ENCODE measurements around the gene DNAJC10. TPM values are rescaled to one million over a fixed set of nuclear protein-coding genes. Genes with fewer than 3 reads are reported as not detected.
"Not testable (repeated sequence)": the region's sequence is repeated elsewhere in the genome, so short reads cannot be mapped to it uniquely, and the experiment has no call there.

DNAJC10 gene
- total RNA-seq, 1 donor from 2014 or later, result 68.2 TPM

GRCh38 chr2:182733572-182733971 is 17.5 kb downstream of the DNAJC10 start:
- Mint-ChIP-seq H3K27ac (no peak overlapping the region), H3K9me3 (no peaks in the 10 kb centered on the region), H3K4me1 (peaks cover 4% of the 10 kb centered on the region), H3K36me3 (ENCODE audit: low read depth) (peaks cover 47% of the 10 kb centered on the region), H3K27me3 (no peaks in the 10 kb centered on the region), H3K4me3 (no peak overlapping the region)
- no peak for DNase-seq
- intact Hi-C loops (cut with micrococcal nuclease), result no loop called here

- H3K9me3 Mint-ChIP-seq; H3K27ac Mint-ChIP-seq; H3K4me1 Mint-ChIP-seq; intact Hi-C loops (cut with micrococcal nuclease); DNase-seq; H3K4me3 Mint-ChIP-seq; H3K27me3 Mint-ChIP-seq: not testable (repeated sequence)
- H3K36me3 Mint-ChIP-seq (ENCODE audit: low read depth), result peaks cover 37% of the 10 kb centered on the region
These were observed 20.8 kb downstream of the DNAJC10 start for GRCh38 chr2:182736856-182737255.

- no peak for DNase-seq
- no peaks in the 10 kb centered on the region for H3K9me3 Mint-ChIP-seq
- peaks cover 6% of the 10 kb centered on the region for H3K4me1 Mint-ChIP-seq
- H3K36me3 Mint-ChIP-seq (ENCODE audit: low read depth), result peaks cover 57% of the 10 kb centered on the region
- intact Hi-C loops (cut with micrococcal nuclease), result no loop called here
- H3K27ac Mint-ChIP-seq, result no peak overlapping the region
- H3K27me3 Mint-ChIP-seq, result no peaks in the 10 kb centered on the region
- no peak overlapping the region for H3K4me3 Mint-ChIP-seq
These were observed 24.6 kb downstream of the DNAJC10 start for GRCh38 chr2:182740701-182741100.

GRCh38 chr2:182741620-182742019 is 25.6 kb downstream of the DNAJC10 start:
- no peak overlapping the region for H3K27ac Mint-ChIP-seq
- no peaks in the 10 kb centered on the region for H3K27me3 Mint-ChIP-seq
- intact Hi-C loops (cut with micrococcal nuclease), result no loop called here
- peaks cover 65% of the 10 kb centered on the region for H3K36me3 Mint-ChIP-seq (ENCODE audit: low read depth)
- no peak for DNase-seq
- H3K9me3 Mint-ChIP-seq, result no peaks in the 10 kb centered on the region
- peaks cover 6% of the 10 kb centered on the region for H3K4me1 Mint-ChIP-seq
- H3K4me3 Mint-ChIP-seq, result no peak overlapping the region

- peaks cover 6% of the 10 kb centered on the region for H3K4me1 Mint-ChIP-seq
- H3K27ac Mint-ChIP-seq, result no peak overlapping the region
- H3K36me3 Mint-ChIP-seq (ENCODE audit: low read depth), result peaks cover 57% of the 10 kb centered on the region
These were observed 28.4 kb downstream of the DNAJC10 start for GRCh38 chr2:182744490-182744889.

GRCh38 chr2:182745061-182745460 is 29.0 kb downstream of the DNAJC10 start:
- Mint-ChIP-seq H3K4me3 (no peak overlapping the region), H3K4me1 (peaks cover 6% of the 10 kb centered on the region), H3K36me3 (ENCODE audit: low read depth) (peaks cover 62% of the 10 kb centered on the region), H3K9me3 (peaks cover 9% of the 10 kb centered on the region), H3K27ac (no peak overlapping the region), H3K27me3 (no peaks in the 10 kb centered on the region)
- no peak for DNase-seq
- intact Hi-C loops (cut with micrococcal nuclease), result no loop called here

More at GRCh38 chr2:182744490-182744889, 28.4 kb downstream of the DNAJC10 start:
- Mint-ChIP-seq H3K27me3 (no peaks in the 10 kb centered on the region), H3K4me3 (no peak overlapping the region), H3K9me3 (peaks cover 5% of the 10 kb centered on the region)
- no peak for DNase-seq
- intact Hi-C loops (cut with micrococcal nuclease), result no loop called here

GRCh38 chr2:182745894-182746293 is 29.8 kb downstream of the DNAJC10 start:
- H3K4me1 Mint-ChIP-seq; H3K4me3 Mint-ChIP-seq; intact Hi-C loops (cut with micrococcal nuclease); H3K27me3 Mint-ChIP-seq; DNase-seq; H3K27ac Mint-ChIP-seq: not testable (repeated sequence)
- Mint-ChIP-seq H3K9me3 (peaks cover 11% of the 10 kb centered on the region), H3K36me3 (ENCODE audit: low read depth) (peaks cover 68% of the 10 kb centered on the region)

GRCh38 chr2:182754231-182754630 is 38.2 kb downstream of the DNAJC10 start:
- H3K27ac Mint-ChIP-seq, result no peak overlapping the region
- no peaks in the 10 kb centered on the region for H3K4me1 Mint-ChIP-seq
- intact Hi-C loops (cut with micrococcal nuclease), result no loop called here
- no peak overlapping the region for H3K4me3 Mint-ChIP-seq
- peaks cover 6% of the 10 kb centered on the region for H3K9me3 Mint-ChIP-seq
- H3K36me3 Mint-ChIP-seq (ENCODE audit: low read depth), result peaks cover 44% of the 10 kb centered on the region
- no peak for DNase-seq
- H3K27me3 Mint-ChIP-seq, result no peaks in the 10 kb centered on the region

GRCh38 chr2:182758379-182758778 is 42.3 kb downstream of the DNAJC10 start:
- peaks cover 7% of the 10 kb centered on the region for H3K4me1 Mint-ChIP-seq
- intact Hi-C loops (cut with micrococcal nuclease), result no loop called here
- peaks cover 45% of the 10 kb centered on the region for H3K36me3 Mint-ChIP-seq (ENCODE audit: low read depth)
- H3K27ac Mint-ChIP-seq, result no peak overlapping the region
- no peak overlapping the region for H3K4me3 Mint-ChIP-seq
- no peak for DNase-seq
- H3K27me3 Mint-ChIP-seq, result no peaks in the 10 kb centered on the region
- H3K9me3 Mint-ChIP-seq, result no peaks in the 10 kb centered on the region

GRCh38 chr2:182761903-182762302 is 45.8 kb downstream of the DNAJC10 start:
- peak overlapping the region; percentile 65 for H3K27ac Mint-ChIP-seq

GRCh38 chr2:182763311-182763912 is 47.4 kb downstream of the DNAJC10 start:
- peak; percentile 60 for DNase-seq
- intact Hi-C loops (cut with micrococcal nuclease), result loop anchor here (5.0 kb wide), 1 partner anchor 219 kb away; no protein-coding TSS in a partner anchor
- Mint-ChIP-seq H3K4me3 (no peak overlapping the region), H3K27ac (no peak overlapping the region), H3K36me3 (ENCODE audit: low read depth) (peaks cover 48% of the 10 kb centered on the region), H3K9me3 (no peaks in the 10 kb centered on the region), H3K27me3 (no peaks in the 10 kb centered on the region), H3K4me1 (peaks cover 7% of the 10 kb centered on the region)

More at GRCh38 chr2:182761903-182762302, 45.8 kb downstream of the DNAJC10 start:
- H3K4me3 Mint-ChIP-seq, result no peak overlapping the region
- peaks cover 7% of the 10 kb centered on the region for H3K4me1 Mint-ChIP-seq
- peaks cover 42% of the 10 kb centered on the region for H3K36me3 Mint-ChIP-seq (ENCODE audit: low read depth)
- H3K27me3 Mint-ChIP-seq, result no peaks in the 10 kb centered on the region
- intact Hi-C loops (cut with micrococcal nuclease), result loop anchor here (5.0 kb wide), 1 partner anchor 220 kb away; no protein-coding TSS in a partner anchor
- no peak for DNase-seq
- no peaks in the 10 kb centered on the region for H3K9me3 Mint-ChIP-seq

- Mint-ChIP-seq H3K4me1 (peaks cover 7% of the 10 kb centered on the region), H3K9me3 (peaks cover 6% of the 10 kb centered on the region), H3K27me3 (no peaks in the 10 kb centered on the region), H3K4me3 (no peak overlapping the region), H3K36me3 (ENCODE audit: low read depth) (peaks cover 61% of the 10 kb centered on the region), H3K27ac (no peak overlapping the region)
- intact Hi-C loops (cut with micrococcal nuclease), result no loop called here
- DNase-seq, result no peak
These were observed 50.6 kb downstream of the DNAJC10 start for GRCh38 chr2:182766626-182767025.

GRCh38 chr2:182767578-182767977 is 51.5 kb downstream of the DNAJC10 start:
- no peak for DNase-seq
- Mint-ChIP-seq H3K4me1 (no peaks in the 10 kb centered on the region), H3K36me3 (ENCODE audit: low read depth) (peaks cover 63% of the 10 kb centered on the region), H3K27me3 (no peaks in the 10 kb centered on the region), H3K9me3 (peaks cover 15% of the 10 kb centered on the region), H3K4me3 (no peak overlapping the region), H3K27ac (peak overlapping the region; percentile 31)
- intact Hi-C loops (cut with micrococcal nuclease), result no loop called here

- H3K27me3 Mint-ChIP-seq; DNase-seq; H3K4me3 Mint-ChIP-seq; H3K27ac Mint-ChIP-seq; intact Hi-C loops (cut with micrococcal nuclease); H3K4me1 Mint-ChIP-seq: not testable (repeated sequence)
- Mint-ChIP-seq H3K9me3 (peaks cover 16% of the 10 kb centered on the region), H3K36me3 (ENCODE audit: low read depth) (peaks cover 69% of the 10 kb centered on the region)
These were observed 52.9 kb downstream of the DNAJC10 start for GRCh38 chr2:182768950-182769349.

GRCh38 chr2:182779323-182779722 is 63.3 kb downstream of the DNAJC10 start:
- intact Hi-C loops (cut with micrococcal nuclease), result no loop called here
- Mint-ChIP-seq H3K4me1 (no peaks in the 10 kb centered on the region), H3K36me3 (ENCODE audit: low read depth) (peaks cover 23% of the 10 kb centered on the region), H3K4me3 (no peak overlapping the region), H3K27ac (no peak overlapping the region), H3K9me3 (peaks cover 3% of the 10 kb centered on the region), H3K27me3 (no peaks in the 10 kb centered on the region)
- DNase-seq, result no peak
